ENCODE data around the gene OR2F2. TPM values are rescaled to one million over a fixed set of nuclear protein-coding genes. Genes with fewer than 3 reads are reported as not detected.

The OR2F2 gene
- total RNA-seq, 1 experiment from 2014 or later = not detected

DNA sequence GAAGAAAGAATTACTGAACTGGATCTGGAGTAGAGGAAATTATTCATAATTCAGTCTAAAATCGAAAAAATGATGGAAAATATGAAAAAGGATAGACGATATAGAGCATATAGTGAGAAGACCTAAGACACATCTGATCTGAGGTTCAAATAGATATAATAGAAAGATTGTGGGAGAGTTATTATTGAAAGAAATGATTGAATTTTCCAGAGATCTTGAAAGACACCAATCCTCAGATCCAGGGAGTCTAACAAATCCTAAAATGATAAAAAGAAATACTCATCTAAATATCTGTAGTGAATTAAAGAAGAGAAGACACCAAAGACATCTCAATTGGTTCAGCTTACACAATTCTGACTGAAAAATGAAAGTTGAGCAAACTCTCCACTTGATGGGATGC, 46.0 kb upstream of the OR2F2 start:
- Histone ChIP-seq H3K36me3 (ENCODE audit: control insufficient read depth, insufficient read depth, low read length) (peaks cover 2% of the 10 kb centered on the region; the same call in 1 of the 2 replicates), H3K4me3 (ENCODE audit: low read depth, low read length) (no peak overlapping the region), H3K27me3 (replicated peaks; ENCODE audit: control insufficient read depth, insufficient read depth, low read length) (no peaks in the 10 kb centered on the region), H3K9me3 (peaks cover 12% of the 10 kb centered on the region; the same call in 1 of the 2 replicates), H3K4me1 (no peaks in the 10 kb centered on the region)
- Mint-ChIP-seq H3K36me3 (ENCODE audit: insufficient read depth, unreplicated experiment) (peaks cover 68% of the 10 kb centered on the region), H3K4me1 (ENCODE audit: low read depth, unreplicated experiment) (peaks cover 7% of the 10 kb centered on the region), H3K27me3 (ENCODE audit: insufficient read depth, unreplicated experiment) (no peaks in the 10 kb centered on the region), H3K27ac (ENCODE audit: unreplicated experiment) (no peak overlapping the region), H3K9me3 (ENCODE audit: unreplicated experiment) (peaks cover 9% of the 10 kb centered on the region), H3K4me3 (ENCODE audit: unreplicated experiment) (no peak overlapping the region)
- BruUV-seq (replicated peaks) = no TSS peak
- TF ChIP-seq, protein P1, sequence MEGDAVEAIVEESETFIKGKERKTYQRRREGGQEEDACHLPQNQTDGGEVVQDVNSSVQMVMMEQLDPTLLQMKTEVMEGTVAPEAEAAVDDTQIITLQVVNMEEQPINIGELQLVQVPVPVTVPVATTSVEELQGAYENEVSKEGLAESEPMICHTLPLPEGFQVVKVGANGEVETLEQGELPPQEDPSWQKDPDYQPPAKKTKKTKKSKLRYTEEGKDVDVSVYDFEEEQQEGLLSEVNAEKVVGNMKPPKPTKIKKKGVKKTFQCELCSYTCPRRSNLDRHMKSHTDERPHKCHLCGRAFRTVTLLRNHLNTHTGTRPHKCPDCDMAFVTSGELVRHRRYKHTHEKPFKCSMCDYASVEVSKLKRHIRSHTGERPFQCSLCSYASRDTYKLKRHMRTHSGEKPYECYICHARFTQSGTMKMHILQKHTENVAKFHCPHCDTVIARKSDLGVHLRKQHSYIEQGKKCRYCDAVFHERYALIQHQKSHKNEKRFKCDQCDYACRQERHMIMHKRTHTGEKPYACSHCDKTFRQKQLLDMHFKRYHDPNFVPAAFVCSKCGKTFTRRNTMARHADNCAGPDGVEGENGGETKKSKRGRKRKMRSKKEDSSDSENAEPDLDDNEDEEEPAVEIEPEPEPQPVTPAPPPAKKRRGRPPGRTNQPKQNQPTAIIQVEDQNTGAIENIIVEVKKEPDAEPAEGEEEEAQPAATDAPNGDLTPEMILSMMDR (IDR thresholded peaks at IDR 0.05; ENCODE audit: insufficient read depth in 1 of 2, low read depth in 1 of 2, low read length in 1 of 2, severe bottlenecking in 1 of 2, unreplicated experiment in 1 of 2) = no peak
- intact Hi-C loops (cut with micrococcal nuclease; ENCODE audit: unreplicated experiment) = no loop called here
- no peak for DNase-seq
- ChIA-PET POLR2A (no interaction called here), CTCF (no interaction called here)

DNA sequence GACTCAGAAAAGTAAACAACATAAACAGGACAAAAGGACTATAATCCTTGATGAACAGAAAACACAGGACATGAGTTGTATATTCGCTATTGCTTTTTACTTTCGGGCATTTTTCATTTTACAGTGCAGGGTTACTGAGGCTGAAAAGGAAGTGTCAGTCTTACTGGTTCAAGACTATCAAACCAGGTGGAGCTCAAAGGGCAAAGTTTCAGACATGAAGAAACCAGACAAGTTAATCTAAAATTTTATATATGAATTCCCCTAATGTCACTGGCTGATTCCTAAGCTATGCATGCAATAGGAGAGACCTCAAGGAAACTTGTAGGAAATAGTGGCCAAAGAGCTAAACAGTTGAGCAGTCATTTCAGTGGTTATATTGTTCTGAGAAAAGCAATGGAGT, 44.5 kb upstream of the OR2F2 start:
- no peak for DNase-seq
- H3K4me1 ChIP-seq = no peaks in the 10 kb centered on the region
- ChIA-PET POLR2A (no interaction called here), CTCF (no interaction called here)
- BruUV-seq (replicated peaks) = no TSS peak
- no peaks in the 10 kb centered on the region for H3K27me3 Mint-ChIP-seq (ENCODE audit: insufficient read depth, unreplicated experiment)
- no peak overlapping the region for H3K4me3 Mint-ChIP-seq (ENCODE audit: unreplicated experiment)
- peaks cover 10% of the 10 kb centered on the region for H3K4me1 Mint-ChIP-seq (ENCODE audit: low read depth, unreplicated experiment)
- H3K9me3 Mint-ChIP-seq (ENCODE audit: unreplicated experiment) = peaks cover 9% of the 10 kb centered on the region
- no peaks in the 10 kb centered on the region for H3K27me3 ChIP-seq (replicated peaks; ENCODE audit: control insufficient read depth, insufficient read depth, low read length)
- TF ChIP-seq, protein P1 (IDR thresholded peaks at IDR 0.05; ENCODE audit: insufficient read depth in 1 of 2, low read depth in 1 of 2, low read length in 1 of 2, severe bottlenecking in 1 of 2, unreplicated experiment in 1 of 2) = no peak
- H3K36me3 Mint-ChIP-seq (ENCODE audit: insufficient read depth, unreplicated experiment) = peaks cover 59% of the 10 kb centered on the region
- no peak overlapping the region for H3K4me3 ChIP-seq (ENCODE audit: low read depth, low read length)
- intact Hi-C loops (cut with micrococcal nuclease; ENCODE audit: unreplicated experiment) = no loop called here
- no peak overlapping the region for H3K27ac Mint-ChIP-seq (ENCODE audit: unreplicated experiment)
- peaks cover 2% of the 10 kb centered on the region; the same call in 1 of the 2 replicates for H3K36me3 ChIP-seq (ENCODE audit: control insufficient read depth, insufficient read depth, low read length)
- peaks cover 12% of the 10 kb centered on the region; the same call in 1 of the 2 replicates for H3K9me3 ChIP-seq

DNA sequence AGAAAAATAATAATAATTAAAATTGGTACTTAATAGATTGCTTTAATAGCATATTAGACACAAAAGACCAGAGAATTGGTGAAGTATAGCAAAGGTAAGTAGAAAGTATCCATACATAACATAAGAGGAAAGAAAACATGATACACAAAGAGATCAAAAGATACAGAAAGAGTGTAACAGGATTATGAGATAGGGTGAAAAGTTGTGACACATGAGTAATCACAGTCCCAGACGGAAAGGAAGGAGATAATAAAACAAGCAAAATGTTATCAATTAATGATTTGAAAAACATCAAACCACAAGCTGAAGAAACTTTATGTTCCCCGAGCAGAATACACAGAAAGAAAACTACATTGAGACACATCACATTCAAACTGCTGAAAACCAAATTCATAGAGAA, 43.6 kb upstream of the OR2F2 start:
- H3K36me3 ChIP-seq (ENCODE audit: control insufficient read depth, insufficient read depth, low read length) = no peaks in the 10 kb centered on the region; the same call in 1 of the 2 replicates
- no peak overlapping the region for H3K27ac Mint-ChIP-seq (ENCODE audit: unreplicated experiment)
- no TSS peak for BruUV-seq (replicated peaks)
- no peaks in the 10 kb centered on the region for H3K27me3 ChIP-seq (replicated peaks; ENCODE audit: control insufficient read depth, insufficient read depth, low read length)
- H3K4me1 ChIP-seq = no peaks in the 10 kb centered on the region
- peaks cover 12% of the 10 kb centered on the region; the same call in 1 of the 2 replicates for H3K9me3 ChIP-seq
- H3K27me3 Mint-ChIP-seq (ENCODE audit: insufficient read depth, unreplicated experiment) = no peaks in the 10 kb centered on the region
- peaks cover 12% of the 10 kb centered on the region for H3K4me1 Mint-ChIP-seq (ENCODE audit: low read depth, unreplicated experiment)
- no peak for DNase-seq
- TF ChIP-seq, protein P1 (IDR thresholded peaks at IDR 0.05; ENCODE audit: insufficient read depth in 1 of 2, low read depth in 1 of 2, low read length in 1 of 2, severe bottlenecking in 1 of 2, unreplicated experiment in 1 of 2) = no peak
- no peak overlapping the region for H3K4me3 Mint-ChIP-seq (ENCODE audit: unreplicated experiment)
- intact Hi-C loops (cut with micrococcal nuclease; ENCODE audit: unreplicated experiment) = no loop called here
- H3K4me3 ChIP-seq (ENCODE audit: low read depth, low read length) = no peak overlapping the region
- ChIA-PET CTCF (no interaction called here), POLR2A (no interaction called here)
- peaks cover 53% of the 10 kb centered on the region for H3K36me3 Mint-ChIP-seq (ENCODE audit: insufficient read depth, unreplicated experiment)
- peaks cover 9% of the 10 kb centered on the region for H3K9me3 Mint-ChIP-seq (ENCODE audit: unreplicated experiment)
